B cell (primary cell): Measurements from ENCODE around the gene CTPS1. TPM values are rescaled to one million over a fixed set of nuclear protein-coding genes. Genes with fewer than 3 reads are reported as not detected.

Experiments
- ATAC-seq: fragments of 200-7000 bp; cut with Tn5 transposase; one replicate; pipeline ENCODE4 v1.10.0; 2021; ENCODE audit warnings: low read depth, mild to moderate bottlenecking, moderate number of reproducible peaks, moderate library complexity
- CTCF ChIA-PET: fragments of 350-600 bp; sonication (Branson Sonifier 250); formaldehyde crosslinking; loops from one replicate; lab custom pipeline; 2021; ENCODE audit warnings: antibody characterized with exemption, inconsistent platforms; lab: Charles Lee
- POLR2A ChIA-PET: fragments of 350-600 bp; sonication (Branson Sonifier 250); formaldehyde crosslinking; loops from one replicate; lab custom pipeline; 2021; ENCODE audit warnings: antibody characterized with exemption; lab: Charles Lee
- DNase-seq: peaks from one replicate; pipeline ENCODE4 v3.0.0; 2013
- H2AFZ ChIP-seq: 2 replicates; pipeline ENCODE4 v1.6.1; 2012; ENCODE audit warnings: mild to moderate bottlenecking, low read depth, low read length; ENCODE audit not compliant: insufficient read depth, poor library complexity, severe bottlenecking
- H3K27ac ChIP-seq, 2 donors: 1 replicate in 1 of 2; 2 replicates in 1 of 2; pipeline ENCODE4 v1.5.1; 2012 to 2013; ENCODE audit warnings: low read length in 2 of 2, mild to moderate bottlenecking in 2 of 2, moderate library complexity in 1 of 2
- H3K27me3 ChIP-seq, 4 experiments: fragments of 200-600 bp in 1 of 4; sonication (generic) in 1 of 4; replicated peaks in 1 of 4; 1 replicate in 2 of 4; 2 replicates in 2 of 4; pipeline versions ENCODE4 v1.6.1 to v1.7.0; 2013 to 2016; ENCODE audit warnings: low read length in 3 of 4, mild to moderate bottlenecking in 2 of 4, mixed read lengths in 1 of 4, moderate library complexity in 1 of 4; ENCODE audit not compliant: insufficient read depth in 4 of 4, control insufficient read depth in 3 of 4; ENCODE audit errors: control extremely low read depth in 1 of 4
- H3K36me3 ChIP-seq, 2 experiments: replicated peaks in 1 of 2; 1 replicate in 1 of 2; 2 replicates in 1 of 2; pipeline versions ENCODE4 v1.6.1 to v1.7.1; 2013; ENCODE audit warnings: low read length in 1 of 2; ENCODE audit not compliant: insufficient read depth in 2 of 2, control insufficient read depth in 1 of 2; ENCODE audit errors: control extremely low read depth in 1 of 2, extremely low read depth in 1 of 2
- H3K4me1 ChIP-seq, 2 donors: fragments of 200-600 bp in 1 of 2; sonication (generic) in 1 of 2; 1 replicate in 1 of 2; 2 replicates in 1 of 2; pipeline versions ENCODE4 v1.5.1 to v1.6.1; 2013 to 2017; ENCODE audit warnings: low read length in 2 of 2; ENCODE audit not compliant: control insufficient read depth in 2 of 2, insufficient read depth in 2 of 2
- H3K4me2 ChIP-seq: replicated peaks from 2 replicates; pipeline ENCODE3; 2012; ENCODE audit warnings: mild to moderate bottlenecking, low read depth, low read length; ENCODE audit not compliant: poor library complexity, severe bottlenecking
- H3K4me3 ChIP-seq, 5 experiments: fragments of 200-600 bp in 1 of 5; sonication (generic) in 1 of 5; 1 replicate in 3 of 5; 2 replicates in 2 of 5; pipeline versions ENCODE4 v1.5.1 to v1.7.0; 2011 to 2016; ENCODE audit warnings: low read length in 4 of 5, mild to moderate bottlenecking in 4 of 5, low read depth in 2 of 5, control low read depth in 1 of 5, moderate library complexity in 1 of 5; ENCODE audit not compliant: insufficient read depth in 1 of 5; ENCODE audit errors: control extremely low read depth in 1 of 5, extremely low read depth in 1 of 5
- H3K79me2 ChIP-seq: fragments of 200-600 bp; sonication (generic); one replicate; pipeline ENCODE4 v1.6.0; 2016; ENCODE audit warnings: low read length; ENCODE audit not compliant: control insufficient read depth, insufficient read depth
- H3K9ac ChIP-seq: fragments of 200-600 bp; sonication (generic); 2 replicates; pipeline ENCODE4 v1.6.1; 2017; ENCODE audit warnings: mild to moderate bottlenecking, low read length, moderate library complexity
- H3K9me3 ChIP-seq, 3 donors: one replicate each; pipeline versions ENCODE4 v1.6.1 to v1.7.1; 2013; ENCODE audit warnings: low read length in 2 of 3; ENCODE audit not compliant: control insufficient read depth in 2 of 3, insufficient read depth in 1 of 3; ENCODE audit errors: control extremely low read depth in 1 of 3
- H4K20me1 ChIP-seq: 2 replicates; pipeline ENCODE4 v1.6.0; 2012; ENCODE audit warnings: mild to moderate bottlenecking, low read length; ENCODE audit not compliant: insufficient read depth, control insufficient read depth, poor library complexity, severe bottlenecking
- H3K27ac Mint-ChIP-seq: one replicate; pipeline ENCODE4 v1.8.0; 2021; ENCODE audit warnings: mixed read lengths
- H3K27me3 Mint-ChIP-seq: one replicate; pipeline ENCODE4 v1.8.0; 2021; ENCODE audit warnings: mixed read lengths
- H3K4me1 Mint-ChIP-seq: one replicate; pipeline ENCODE4 v1.8.0; 2021; ENCODE audit warnings: mixed read lengths
- H3K4me3 Mint-ChIP-seq: one replicate; pipeline ENCODE4 v1.8.0; 2021; ENCODE audit warnings: mixed read lengths
- H3K9me3 Mint-ChIP-seq: one replicate; pipeline ENCODE4 v1.8.0; 2022; ENCODE audit warnings: mixed read lengths; ENCODE audit not compliant: insufficient read depth
- CTCF ChIP-seq: fragments of 200-600 bp; IDR thresholded peaks from one replicate; pipeline ENCODE4 v1.8.0; 2022; ENCODE audit warnings: antibody characterized with exemption, mild to moderate bottlenecking
- EZH2 ChIP-seq: IDR thresholded peaks from 2 replicates; pipeline ENCODE4 v1.6.1; 2012; ENCODE audit warnings: borderline replicate concordance, low read depth, mild to moderate bottlenecking, moderate library complexity, low read length; ENCODE audit not compliant: insufficient read depth, poor library complexity, severe bottlenecking
- WGBS: methylation state at CpG from one replicate; pipeline ENCODE4 v1.1.5; 2013; ENCODE audit warnings: missing lambda C conversion rate; ENCODE audit not compliant: insufficient coverage; 5-methylcytosine and 5-hydroxymethylcytosine counted together
- intact Hi-C: fragments of 100-400 bp; cut with micrococcal nuclease; formaldehyde crosslinking; loops from one replicate; pipeline ENCODE4 v1.10.0; 2022
- polyA plus RNA-seq: library from polyadenylated mRNA; depleted of rRNA; stranded (reverse); fragments of >200 nt; gene quantifications from 2 replicates; pipeline ENCODE4 v1.2.3, GENCODE V29; 2012
- total RNA-seq, 2 donors: library from RNA; stranded (reverse); fragments of 120-200 nt in 1 of 2; gene quantifications; 1 replicate in 1 of 2; 2 replicates in 1 of 2; pipeline versions ENCODE4 v1.2.3 to v1.2.4, GENCODE V29; 2013 to 2022

Gene CTPS1
- total and polyA plus RNA-seq, 2 donors (not counting 1 experiment from before 2014, with no cell fraction given), result 9.2 to 17.9 TPM

DNA sequence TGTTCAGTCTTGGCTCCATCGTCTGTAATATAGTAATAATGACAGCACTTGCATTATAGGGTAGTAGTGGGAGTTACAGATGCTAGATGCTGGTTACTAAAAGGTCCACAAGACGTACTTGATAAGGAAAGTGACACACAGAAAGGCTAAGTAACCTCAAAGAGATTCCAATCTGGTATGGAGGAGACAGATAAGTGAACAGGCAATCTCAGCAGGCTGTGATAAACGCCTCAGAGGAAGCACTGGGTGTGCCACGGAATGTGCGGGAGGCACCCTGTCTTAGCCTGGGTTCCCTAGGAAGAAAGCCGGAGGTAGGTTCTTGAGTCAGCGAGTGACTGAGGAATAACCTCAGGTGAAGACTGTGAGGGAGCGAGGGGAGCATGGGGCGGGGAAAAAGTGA lies 4.6 kb upstream of the CTPS1 start:
- no peaks in the 10 kb centered on the region for H4K20me1 ChIP-seq
- H3K36me3 ChIP-seq, result no peaks in the 10 kb centered on the region
- intact Hi-C loops, result loop anchor here (5.0 kb wide), 1 partner anchor 308 kb away; the partner anchor contains the start of gene RIMS3
- no peak overlapping the region for H3K4me3 ChIP-seq
- CTCF ChIA-PET, result interaction anchor here (1.1 kb wide), 1 partner anchor 22 kb away, joined by 4 read pairs; no protein-coding TSS in a partner anchor
- ATAC-seq (no peak), DNase-seq (no peak)
- Mint-ChIP-seq H3K4me1 (no peaks in the 10 kb centered on the region), H3K27ac (no peak overlapping the region), H3K4me3 (no peak overlapping the region), H3K27me3 (no peaks in the 10 kb centered on the region), H3K9me3 (no peaks in the 10 kb centered on the region)
- POLR2A ChIA-PET, result no interaction called here
- no peak overlapping the region for H3K4me2 ChIP-seq
- no peak overlapping the region for H3K9ac ChIP-seq
- TF ChIP-seq EZH2 (no peak), CTCF (no peak)
- H3K27ac ChIP-seq, result no peak overlapping the region
- no peaks in the 10 kb centered on the region for H3K27me3 ChIP-seq
- H2AFZ ChIP-seq, result no peak overlapping the region
- peaks cover 4 to 7% of the 10 kb centered on the region in 2 donors for H3K4me1 ChIP-seq
- H3K9me3 ChIP-seq, result no peaks in the 10 kb centered on the region
- no peaks in the 10 kb centered on the region for H3K79me2 ChIP-seq
- 91% methylated on average over 9 of the region's 9 CpGs for WGBS

GRCh38 chr1:40976952-40977690 lies 2.4 kb upstream of the CTPS1 start:
- ATAC-seq (no peak), DNase-seq (no peak)
- no peak overlapping the region for H3K27ac ChIP-seq
- peaks cover 14% of the 10 kb centered on the region for H3K4me1 Mint-ChIP-seq
- ChIA-PET CTCF (interaction anchor here (0.7 to 1.0 kb wide), 3 partner anchors 27 to 112 kb away, joined by 3 to 7 read pairs (median 4); no protein-coding TSS in a partner anchor), POLR2A (interaction anchor here (0.6 kb wide), 1 partner anchor 115 kb away, joined by 3 read pairs; no protein-coding TSS in a partner anchor)
- H3K27me3 ChIP-seq, result no peaks in the 10 kb centered on the region
- WGBS, result 95% methylated on average over 4 of the region's 5 CpGs
- peak overlapping the region; percentile 5 for H3K4me3 Mint-ChIP-seq
- intact Hi-C loops, result loop anchor here (5.0 kb wide), 1 partner anchor 310 kb away; the partner anchor contains the start of gene RIMS3
- H3K4me1 ChIP-seq, result peaks cover 13 to 18% of the 10 kb centered on the region in 2 donors
- no peaks in the 10 kb centered on the region for H3K27me3 Mint-ChIP-seq
- H4K20me1 ChIP-seq, result no peaks in the 10 kb centered on the region
- H2AFZ ChIP-seq, result no peak overlapping the region
- H3K4me3 ChIP-seq, result no peak overlapping the region
- TF ChIP-seq CTCF (no peak), EZH2 (no peak)
- no peaks in the 10 kb centered on the region for H3K36me3 ChIP-seq
- H3K9me3 Mint-ChIP-seq, result no peaks in the 10 kb centered on the region
- H3K4me2 ChIP-seq, result no peak overlapping the region
- H3K27ac Mint-ChIP-seq, result no peak overlapping the region
- no peaks in the 10 kb centered on the region for H3K9me3 ChIP-seq
- H3K79me2 ChIP-seq, result peaks cover 21% of the 10 kb centered on the region
- no peak overlapping the region for H3K9ac ChIP-seq
